ENCODE measurements around the gene SOX18. TPM values are rescaled to one million over a fixed set of nuclear protein-coding genes. Genes with fewer than 3 reads are reported as not detected.

Gene SOX18
- total and polyA plus RNA-seq, 2 of the 4 experiments (the other 2 are of a cell fraction): not detected

DNA sequence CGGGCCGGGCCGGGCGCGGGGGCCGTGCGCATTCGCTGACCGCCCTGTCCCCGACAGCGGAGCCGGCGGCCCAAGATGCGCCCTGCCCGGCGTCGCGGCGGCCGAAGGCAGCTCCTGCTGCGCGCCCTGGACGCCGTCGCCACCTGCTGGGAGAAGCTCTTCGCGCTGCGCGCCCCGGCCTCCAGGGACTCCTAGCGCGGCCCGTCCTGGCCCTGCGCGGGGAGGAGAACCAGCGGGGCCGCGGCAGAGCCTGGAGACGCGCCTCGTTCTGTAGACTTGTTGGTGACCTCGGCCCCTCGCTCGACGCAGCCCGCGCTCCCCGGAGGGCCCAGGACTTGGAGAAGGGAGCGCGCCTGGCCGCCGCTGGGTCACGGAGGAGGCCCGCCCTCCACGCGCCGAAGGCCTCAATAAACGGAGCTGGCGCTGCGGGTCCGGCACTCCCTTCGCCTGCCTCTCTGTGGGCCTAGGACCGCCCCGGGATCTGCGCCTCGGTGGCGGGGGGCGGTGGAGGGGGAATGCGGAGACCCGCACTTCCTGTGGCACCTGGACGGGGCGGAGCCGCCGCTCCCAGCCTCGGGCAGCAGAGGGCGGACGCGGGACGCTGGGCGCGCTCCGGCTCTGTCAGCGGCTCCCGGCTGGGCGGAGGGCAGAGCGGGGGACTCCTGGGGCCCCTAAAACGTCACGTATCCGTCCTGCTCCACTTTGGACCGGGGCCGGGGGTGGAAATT lies 10.7 kb downstream of the SOX18 start:
- Histone ChIP-seq H3K14ac (replicated peaks; ENCODE audit: low read depth, low read length) (no peak overlapping the region), H3K9me1 (ENCODE audit: insufficient read depth, low read length) (no peaks in the 10 kb centered on the region), H3K56ac (ENCODE audit: extremely low read depth, insufficient read depth, low read length) (no peak overlapping the region), H4K91ac (ENCODE audit: insufficient read depth, low read depth, low read length) (no peak overlapping the region), H3K9me3 (ENCODE audit: control insufficient read depth, insufficient read depth, low read length) (no peaks in the 10 kb centered on the region), H3K36me3 (ENCODE audit: control insufficient read depth, insufficient read depth, low read length) (peaks cover 4% of the 10 kb centered on the region; the same call in 1 of the 2 replicates), H3K27me3 (ENCODE audit: control insufficient read depth, insufficient read depth, low read length) (peaks cover 46% of the 10 kb centered on the region), H3K18ac (ENCODE audit: low read depth, low read length) (no peak overlapping the region), H2BK15ac (ENCODE audit: low read depth, low read length) (no peak overlapping the region), H2BK20ac (ENCODE audit: low read depth, low read length) (no peak overlapping the region), H2BK120ac (ENCODE audit: low read depth, low read length) (no peak overlapping the region), H3K79me1 (ENCODE audit: low read depth in 1 of 2, low read length in 2 of 2) (no peaks in the 10 kb centered on the region), H3K9ac (ENCODE audit: low read depth, low read length) (no peak overlapping the region), H3K4me1 (ENCODE audit: control insufficient read depth, insufficient read depth, low read length) (peaks cover 5% of the 10 kb centered on the region; the same call in 1 of the 2 replicates), H2AK5ac (ENCODE audit: low read depth, low read length) (no peak overlapping the region), H4K8ac (ENCODE audit: low read depth in 2 of 2, low read length in 2 of 2) (no peak overlapping the region), H2BK5ac (ENCODE audit: low read depth, low read length, poor library complexity, severe bottlenecking) (no peak overlapping the region), H3K4me2 (ENCODE audit: low read depth, low read length) (peak overlapping the region; percentile 62; the same call in 1 of the 2 replicates), H2AK9ac (replicated peaks; ENCODE audit: low read depth, low read length, poor library complexity) (peak overlapping the region; percentile 26), H2AFZ (replicated peaks; ENCODE audit: low read length, poor library complexity) (peak overlapping the region; percentile 91), H4K20me1 (ENCODE audit: insufficient read depth, low read length) (peaks cover 5% of the 10 kb centered on the region; the same call in 1 of the 2 replicates), H3K27ac (ENCODE audit: insufficient read depth, low read length) (no peak overlapping the region), H4K5ac (ENCODE audit: low read depth, low read length) (no peak overlapping the region), H3K23ac (ENCODE audit: low read depth, low read length) (no peak overlapping the region), H3K4ac (ENCODE audit: low read depth, low read length) (no peak overlapping the region), H3K4me3 (ENCODE audit: insufficient read depth, low read depth, low read length) (peak overlapping the region; percentile 32)
- peak; percentile 67 for DNase-seq
- 2% methylated on average over 51 of the region's 91 CpGs; no CpG with 5 or more reads in 1 of the 2 experiments for WGBS, 2 experiments (ENCODE audit: extremely low coverage in 2 of 2, insufficient read length in 1 of 2)
- CTCF ChIA-PET: interaction anchor here (0.8 to 1.9 kb wide), 5 partner anchors 11 to 501 kb away, joined by 3 to 8 read pairs (median 3); partner anchors contain the start of gene PTK6
- no TSS peak for BruUV-seq (replicated peaks)
- dilution Hi-C loops (cut with HindIII; ENCODE audit: low sequenced_read_pairs, unreplicated experiment) (no loop called here), intact Hi-C loops (cut with micrococcal nuclease) (loop anchor here (1.0 to 2.0 kb wide), 2 partner anchors 18 to 82 kb away; no protein-coding TSS in a partner anchor), in situ Hi-C loops (cut with MboI; ENCODE audit: low sequenced_read_pairs) (no loop called here)
- POLR2A ChIA-PET (ENCODE audit: unreplicated experiment): no interaction called here
- ATAC-seq (ENCODE audit: low read depth): peak; percentile 87
- no peak for TF ChIP-seq CHD1 (IDR thresholded peaks at IDR 0.05; ENCODE audit: low read depth, low read length)
- no peak for TF ChIP-seq CEBPB (IDR thresholded peaks at IDR 0.05; ENCODE audit: low read depth, low read length)
- TF ChIP-seq RAD21 (IDR thresholded peaks at IDR 0.05; ENCODE audit: low read length): peak; percentile 62
- no peak for TF ChIP-seq POLR2A (IDR thresholded peaks at IDR 0.05; ENCODE audit: low read depth, low read length)
- TF ChIP-seq CTCF (conservative IDR thresholded peaks at IDR 0.05; ENCODE audit: low read depth, low read length): peak; percentile 69
- TF ChIP-seq, protein P1, sequence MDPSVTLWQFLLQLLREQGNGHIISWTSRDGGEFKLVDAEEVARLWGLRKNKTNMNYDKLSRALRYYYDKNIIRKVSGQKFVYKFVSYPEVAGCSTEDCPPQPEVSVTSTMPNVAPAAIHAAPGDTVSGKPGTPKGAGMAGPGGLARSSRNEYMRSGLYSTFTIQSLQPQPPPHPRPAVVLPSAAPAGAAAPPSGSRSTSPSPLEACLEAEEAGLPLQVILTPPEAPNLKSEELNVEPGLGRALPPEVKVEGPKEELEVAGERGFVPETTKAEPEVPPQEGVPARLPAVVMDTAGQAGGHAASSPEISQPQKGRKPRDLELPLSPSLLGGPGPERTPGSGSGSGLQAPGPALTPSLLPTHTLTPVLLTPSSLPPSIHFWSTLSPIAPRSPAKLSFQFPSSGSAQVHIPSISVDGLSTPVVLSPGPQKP (IDR thresholded peaks at IDR 0.05; ENCODE audit: borderline replicate concordance, low read depth, low read length): no peak
- TF ChIP-seq RFX5 (IDR thresholded peaks at IDR 0.05; ENCODE audit: low read depth, low read length): no peak
- TF ChIP-seq RCOR1 (IDR thresholded peaks at IDR 0.05; ENCODE audit: insufficient replicate concordance, low read length): no peak
- no peak for TF ChIP-seq BHLHE40 (IDR thresholded peaks at IDR 0.05; ENCODE audit: low read depth, low read length)
- TF ChIP-seq, protein P2, sequence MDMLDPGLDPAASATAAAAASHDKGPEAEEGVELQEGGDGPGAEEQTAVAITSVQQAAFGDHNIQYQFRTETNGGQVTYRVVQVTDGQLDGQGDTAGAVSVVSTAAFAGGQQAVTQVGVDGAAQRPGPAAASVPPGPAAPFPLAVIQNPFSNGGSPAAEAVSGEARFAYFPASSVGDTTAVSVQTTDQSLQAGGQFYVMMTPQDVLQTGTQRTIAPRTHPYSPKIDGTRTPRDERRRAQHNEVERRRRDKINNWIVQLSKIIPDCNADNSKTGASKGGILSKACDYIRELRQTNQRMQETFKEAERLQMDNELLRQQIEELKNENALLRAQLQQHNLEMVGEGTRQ (IDR thresholded peaks at IDR 0.05; ENCODE audit: low read depth, low read length): no peak
- TF ChIP-seq MAFK (IDR thresholded peaks at IDR 0.05; ENCODE audit: low read depth, low read length): no peak
- peak; percentile 61; the same call in 1 of the 2 replicates for TF ChIP-seq MAZ (IDR thresholded peaks at IDR 0.05; ENCODE audit: borderline replicate concordance, low read depth, low read length)
- TF ChIP-seq MXI1 (IDR thresholded peaks at IDR 0.05; ENCODE audit: borderline replicate concordance, low read depth, low read length): no peak
- no peak for TF ChIP-seq FOS (IDR thresholded peaks at IDR 0.05; ENCODE audit: low read depth, low read length)
- TF ChIP-seq SMC3 (IDR thresholded peaks at IDR 0.05; ENCODE audit: low read depth, low read length): peak; percentile 59
